Keratinocyte (primary cell): ENCODE measurements around the gene TMEM109. TPM values are rescaled to one million over a fixed set of nuclear protein-coding genes. Genes with fewer than 3 reads are reported as not detected.

ENCODE experiments used
- DNase-seq: peaks from one replicate; pipeline ENCODE4 v3.0.0-alpha.2; 2011; ENCODE audit warnings: low read depth, missing footprints, low spot score
- FAIRE-seq: peaks from 2 replicates; lab custom pipeline; 2011; peaks lifted over from hg19 to GRCh38; lab: Jason Lieb, UNC
- H2AFZ ChIP-seq: 2 replicates; pipeline ENCODE4 v1.6.0; 2012; ENCODE audit warnings: low read length, control low read depth, inconsistent platforms; ENCODE audit not compliant: control insufficient read depth
- H3K27ac ChIP-seq: 2 replicates; pipeline ENCODE4 v1.5.1; 2011; ENCODE audit warnings: low read length; ENCODE audit not compliant: control insufficient read depth, insufficient read depth
- H3K27me3 ChIP-seq: 3 replicates; pipeline ENCODE4 v1.6.0; 2011; ENCODE audit warnings: low read length; ENCODE audit not compliant: control insufficient read depth, insufficient read depth; ENCODE audit errors: extremely low read depth
- H3K36me3 ChIP-seq, 2 experiments: 2 replicates in 1 of 2; 3 replicates in 1 of 2; pipeline ENCODE4 v1.5.1; 2011; ENCODE audit warnings: low read length in 2 of 2, mild to moderate bottlenecking in 1 of 2; ENCODE audit not compliant: control insufficient read depth in 2 of 2, insufficient read depth in 2 of 2; ENCODE audit errors: extremely low read depth in 1 of 2
- H3K4me1 ChIP-seq: 3 replicates; pipeline ENCODE4 v1.5.1; 2011; ENCODE audit warnings: low read length; ENCODE audit not compliant: control insufficient read depth, insufficient read depth; ENCODE audit errors: extremely low read depth
- H3K4me2 ChIP-seq: 3 replicates; pipeline ENCODE4 v1.6.0; 2011; ENCODE audit warnings: low read depth, low read length; ENCODE audit not compliant: control insufficient read depth, insufficient read depth; ENCODE audit errors: extremely low read depth
- H3K4me3 ChIP-seq, 3 experiments: fragments of 200-600 bp in 1 of 3; sonication (generic) in 1 of 3; 2 replicates in 2 of 3; 3 replicates in 1 of 3; pipeline ENCODE4 v1.5.1; 2011 to 2016; ENCODE audit warnings: low read length in 3 of 3, mild to moderate bottlenecking in 3 of 3, control low read depth in 2 of 3, inconsistent platforms in 1 of 3, low read depth in 1 of 3, mixed read lengths in 1 of 3, mixed run types in 1 of 3, moderate library complexity in 1 of 3; ENCODE audit not compliant: control insufficient read depth in 2 of 3, insufficient read depth in 2 of 3; ENCODE audit errors: extremely low read depth in 1 of 3
- H3K79me2 ChIP-seq: 2 replicates; pipeline ENCODE4 v1.6.0; 2012; ENCODE audit warnings: low read length; ENCODE audit not compliant: control insufficient read depth, insufficient read depth
- H3K9ac ChIP-seq: 3 replicates; pipeline ENCODE4 v1.6.0; 2011; ENCODE audit warnings: low read length; ENCODE audit not compliant: control insufficient read depth, insufficient read depth; ENCODE audit errors: extremely low read depth
- H3K9me1 ChIP-seq: 3 replicates; pipeline ENCODE4 v1.6.0; 2011; ENCODE audit warnings: low read length; ENCODE audit not compliant: control insufficient read depth, insufficient read depth; ENCODE audit errors: extremely low read depth
- H3K9me3 ChIP-seq: 2 replicates; pipeline ENCODE4 v1.5.1; 2012; ENCODE audit warnings: low read depth, low read length; ENCODE audit not compliant: control insufficient read depth
- H4K20me1 ChIP-seq: 3 replicates; pipeline ENCODE4 v1.6.0; 2011; ENCODE audit warnings: low read length; ENCODE audit not compliant: control insufficient read depth, insufficient read depth; ENCODE audit errors: extremely low read depth
- CTCF ChIP-seq, 3 experiments: IDR thresholded peaks in 1 of 3; conservative IDR thresholded peaks in 1 of 3; optimal IDR thresholded peaks in 1 of 3; 2 replicates in 2 of 3; 3 replicates in 1 of 3; pipeline versions ENCODE3 to v1.5.1; 2011; ENCODE audit warnings: low read length in 3 of 3, mild to moderate bottlenecking in 3 of 3, moderate library complexity in 2 of 3, control low read depth in 1 of 3, inconsistent platforms in 1 of 3; ENCODE audit not compliant: insufficient read depth in 2 of 3; ENCODE audit errors: extremely low read depth in 1 of 3
- EZH2 ChIP-seq: IDR thresholded peaks from one replicate; pipeline ENCODE4 v1.6.1; 2012; ENCODE audit warnings: inconsistent platforms, mild to moderate bottlenecking, low read length, moderate library complexity
- dilution Hi-C: fragments of 300-500 bp; cut with MboI; formaldehyde crosslinking; loops from one replicate; pipeline ENCODE4 v1.7.0; 2020; ENCODE audit warnings: low sequenced_read_pairs; ENCODE audit not compliant: extremely low pct_ligation_motif_present
- polyA plus RNA-seq, 5 experiments: library from polyadenylated mRNA; depleted of rRNA in 3 of 5; stranded (reverse) in 3 of 5; stranded (forward) in 1 of 5; unstranded in 1 of 5; fragments of >200 nt; gene quantifications; 1 replicate in 1 of 5; 2 replicates in 3 of 5; 3 replicates in 1 of 5; pipeline versions ENCODE4 v1.2.1 to v1.2.3, GENCODE V29; 2011 to 2012; ENCODE audit warnings: missing spikeins in 2 of 5, low read depth in 1 of 5, low replicate concordance in 1 of 5

Gene TMEM109
- polyA plus RNA-seq, 1 donor (not counting 4 experiments of a cell fraction or from before 2014, with no cell fraction given): 25.2 TPM

GRCh38 chr11:60971520-60971919, 57.6 kb downstream of the TMEM109 start, which contains the start of gene CD6:
CD6 (plus strand) TSS chr11:60971680; CDS start chr11:60971866, 186 bp downstream.
- Histone ChIP-seq H2AFZ (no peak within 1 kb of the TSS), H4K20me1 (no peaks in the 10 kb centered on the region), H3K36me3 (no peaks in the 10 kb centered on the region), H3K4me3 (no peak within 1 kb of the TSS), H3K9me1 (no peaks in the 10 kb centered on the region), H3K79me2 (no peaks in the 10 kb centered on the region), H3K9me3 (no peaks in the 10 kb centered on the region), H3K4me2 (no peak within 1 kb of the TSS), H3K27ac (no peak within 1 kb of the TSS), H3K4me1 (no peaks in the 10 kb centered on the region), H3K27me3 (no peaks in the 10 kb centered on the region), H3K9ac (no peak within 1 kb of the TSS)
- dilution Hi-C loops: no loop called here
- DNase-seq: no peak
- TF ChIP-seq EZH2 (no peak), CTCF (optimal IDR thresholded peaks at IDR 0.05 in 1 of 3, IDR thresholded peaks at IDR 0.05 in 1 of 3, conservative IDR thresholded peaks at IDR 0.05 in 1 of 3; ENCODE audit: extremely low read depth in 1 of 3, insufficient read depth in 2 of 3, low read length in 3 of 3) (no peak)
- no peak for FAIRE-seq

GRCh38 chr11:60972182-60973030, 58.4 kb downstream of the TMEM109 start:
- no peaks in the 10 kb centered on the region for H3K4me1 ChIP-seq
- no peak for FAIRE-seq
- dilution Hi-C loops: no loop called here
- no peak overlapping the region for H3K27ac ChIP-seq
- no peaks in the 10 kb centered on the region for H3K9me1 ChIP-seq
- peaks cover 3% of the 10 kb centered on the region for H3K27me3 ChIP-seq
- TF ChIP-seq EZH2: no peak
- TF ChIP-seq CTCF (optimal IDR thresholded peaks at IDR 0.05 in 1 of 3, IDR thresholded peaks at IDR 0.05 in 1 of 3, conservative IDR thresholded peaks at IDR 0.05 in 1 of 3; ENCODE audit: extremely low read depth in 1 of 3, insufficient read depth in 2 of 3, low read length in 3 of 3): no peak
- no peak overlapping the region for H2AFZ ChIP-seq
- no peaks in the 10 kb centered on the region for H3K36me3 ChIP-seq
- no peaks in the 10 kb centered on the region for H3K79me2 ChIP-seq
- no peak overlapping the region for H3K4me2 ChIP-seq
- H4K20me1 ChIP-seq: no peaks in the 10 kb centered on the region
- DNase-seq: no peak
- H3K9ac ChIP-seq: no peak overlapping the region
- no peaks in the 10 kb centered on the region for H3K9me3 ChIP-seq
- no peak overlapping the region for H3K4me3 ChIP-seq

Other genes with a start within 250 kb of the TMEM109 start
- gene MS4A8, start 214.5 kb upstream of the TMEM109 start, polyA plus RNA-seq: not detected in 3 replicates
- not detected in 3 replicates for gene MS4A18, start 189.4 kb upstream of the TMEM109 start, polyA plus RNA-seq
- 0.03 TPM in 1 of 3 replicates, not detected in the others for gene MS4A15, start 157.3 kb upstream of the TMEM109 start, polyA plus RNA-seq
- not detected in 3 replicates for gene MS4A10, start 128.8 kb upstream of the TMEM109 start, polyA plus RNA-seq
- 21.4 to 44.1 TPM (median 29.3 TPM) in 3 replicates for gene CCDC86, start 72.0 kb upstream of the TMEM109 start, polyA plus RNA-seq
- gene PTGDR2, start 58.2 kb upstream of the TMEM109 start, polyA plus RNA-seq: not detected in 3 replicates
- not detected in 3 replicates for gene ZP1, start 46.6 kb upstream of the TMEM109 start, polyA plus RNA-seq
- gene PRPF19, start 7.6 kb upstream of the TMEM109 start, polyA plus RNA-seq: 16.9 to 67.7 TPM (median 35.4 TPM) in 3 replicates
- gene TMEM132A, start 10.3 kb downstream of the TMEM109 start, polyA plus RNA-seq: 16.6 to 54.1 TPM (median 29.7 TPM) in 3 replicates
- 0.79 to 2.0 TPM (median 1.0 TPM) in 3 replicates for gene SLC15A3, start 38.0 kb downstream of the TMEM109 start, polyA plus RNA-seq
- gene CD6, start 57.5 kb downstream of the TMEM109 start, polyA plus RNA-seq: 0.03 TPM in 3 replicates
- gene CD5, start 188.3 kb downstream of the TMEM109 start, polyA plus RNA-seq: not detected in 3 replicates
- 5.7 to 9.5 TPM (median 8.0 TPM) in 3 replicates for gene VPS37C, start 247.3 kb downstream of the TMEM109 start, polyA plus RNA-seq